SU-DHL-6 (cell line): ENCODE measurements around the gene ANKRD39.

Experiments used
- EZH2phosphoT487 ChIP-seq: fragments of 200-600 bp; sonication (generic), shearing (Covaris generic); conservative IDR thresholded peaks from 2 replicates; pipeline ENCODE4 v1.6.1; 2018; ENCODE audit warnings: mild to moderate bottlenecking, antibody characterized with exemption, low read length, moderate library complexity, mixed read lengths
- TF ChIP-seq, protein P1 (sequence below): fragments of 200-600 bp; sonication (generic); IDR thresholded peaks from one replicate; pipeline ENCODE4 v1.5.1; 2017; ENCODE audit warnings: antibody characterized with exemption, mild to moderate bottlenecking, low read length, moderate library complexity; ENCODE audit not compliant: insufficient read depth, poor library complexity, severe bottlenecking

- TF ChIP-seq, protein P1, sequence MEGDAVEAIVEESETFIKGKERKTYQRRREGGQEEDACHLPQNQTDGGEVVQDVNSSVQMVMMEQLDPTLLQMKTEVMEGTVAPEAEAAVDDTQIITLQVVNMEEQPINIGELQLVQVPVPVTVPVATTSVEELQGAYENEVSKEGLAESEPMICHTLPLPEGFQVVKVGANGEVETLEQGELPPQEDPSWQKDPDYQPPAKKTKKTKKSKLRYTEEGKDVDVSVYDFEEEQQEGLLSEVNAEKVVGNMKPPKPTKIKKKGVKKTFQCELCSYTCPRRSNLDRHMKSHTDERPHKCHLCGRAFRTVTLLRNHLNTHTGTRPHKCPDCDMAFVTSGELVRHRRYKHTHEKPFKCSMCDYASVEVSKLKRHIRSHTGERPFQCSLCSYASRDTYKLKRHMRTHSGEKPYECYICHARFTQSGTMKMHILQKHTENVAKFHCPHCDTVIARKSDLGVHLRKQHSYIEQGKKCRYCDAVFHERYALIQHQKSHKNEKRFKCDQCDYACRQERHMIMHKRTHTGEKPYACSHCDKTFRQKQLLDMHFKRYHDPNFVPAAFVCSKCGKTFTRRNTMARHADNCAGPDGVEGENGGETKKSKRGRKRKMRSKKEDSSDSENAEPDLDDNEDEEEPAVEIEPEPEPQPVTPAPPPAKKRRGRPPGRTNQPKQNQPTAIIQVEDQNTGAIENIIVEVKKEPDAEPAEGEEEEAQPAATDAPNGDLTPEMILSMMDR = no peak
- no peak for TF ChIP-seq EZH2phosphoT487
These were observed 42.4 kb upstream of the ANKRD39 start for GRCh38 chr2:96900237-96900636.
